Measurements from ENCODE around the gene PLXNA3. TPM values are rescaled to one million over a fixed set of nuclear protein-coding genes. Genes with fewer than 3 reads are reported as not detected.

The PLXNA3 gene
- total RNA-seq, 1 donor from 2014 or later, result 16.7 TPM

GRCh38 chrX:154517101-154517781, 59.2 kb downstream of the PLXNA3 start:
- no peaks in the 10 kb centered on the region for H3K27me3 ChIP-seq (ENCODE audit: control insufficient read depth, insufficient read depth, low read length)
- DNase-seq (ENCODE audit: low read depth), result no peak
- no peak overlapping the region for H3K4me3 ChIP-seq (ENCODE audit: low read depth, low read length)
- no peak for TF ChIP-seq CTCF (IDR thresholded peaks at IDR 0.05; ENCODE audit: insufficient read depth, low read length, poor library complexity, severe bottlenecking)
- no peaks in the 10 kb centered on the region for H3K36me3 ChIP-seq (ENCODE audit: control insufficient read depth, insufficient read depth, low read length)

DNA sequence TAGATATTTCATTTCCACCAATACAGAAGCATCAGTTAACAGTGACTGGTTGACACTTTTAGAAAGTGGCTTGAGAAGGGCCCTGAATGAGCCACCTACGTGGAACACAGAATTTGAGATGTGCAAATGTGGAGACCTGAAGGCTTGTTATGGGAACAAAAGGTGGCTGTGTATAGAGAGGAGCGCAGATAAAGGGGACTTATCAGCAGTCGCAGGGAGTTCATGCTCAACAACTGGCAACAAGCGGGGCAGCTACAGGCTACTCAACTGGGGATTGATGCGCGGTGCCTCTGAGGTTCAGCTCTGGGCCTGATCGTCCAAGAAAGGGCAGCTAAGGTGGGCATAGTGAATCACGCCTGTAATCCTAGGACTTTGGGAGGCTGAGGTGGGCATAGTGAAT, 61.3 kb downstream of the PLXNA3 start:
- Histone ChIP-seq H3K4me3 (ENCODE audit: low read depth, low read length) (no peak overlapping the region), H3K27me3 (ENCODE audit: control insufficient read depth, insufficient read depth, low read length) (no peaks in the 10 kb centered on the region), H3K36me3 (ENCODE audit: control insufficient read depth, insufficient read depth, low read length) (no peaks in the 10 kb centered on the region)
- no peak for TF ChIP-seq CTCF (IDR thresholded peaks at IDR 0.05; ENCODE audit: insufficient read depth, low read length, poor library complexity, severe bottlenecking)
- DNase-seq (ENCODE audit: low read depth), result no peak

DNA sequence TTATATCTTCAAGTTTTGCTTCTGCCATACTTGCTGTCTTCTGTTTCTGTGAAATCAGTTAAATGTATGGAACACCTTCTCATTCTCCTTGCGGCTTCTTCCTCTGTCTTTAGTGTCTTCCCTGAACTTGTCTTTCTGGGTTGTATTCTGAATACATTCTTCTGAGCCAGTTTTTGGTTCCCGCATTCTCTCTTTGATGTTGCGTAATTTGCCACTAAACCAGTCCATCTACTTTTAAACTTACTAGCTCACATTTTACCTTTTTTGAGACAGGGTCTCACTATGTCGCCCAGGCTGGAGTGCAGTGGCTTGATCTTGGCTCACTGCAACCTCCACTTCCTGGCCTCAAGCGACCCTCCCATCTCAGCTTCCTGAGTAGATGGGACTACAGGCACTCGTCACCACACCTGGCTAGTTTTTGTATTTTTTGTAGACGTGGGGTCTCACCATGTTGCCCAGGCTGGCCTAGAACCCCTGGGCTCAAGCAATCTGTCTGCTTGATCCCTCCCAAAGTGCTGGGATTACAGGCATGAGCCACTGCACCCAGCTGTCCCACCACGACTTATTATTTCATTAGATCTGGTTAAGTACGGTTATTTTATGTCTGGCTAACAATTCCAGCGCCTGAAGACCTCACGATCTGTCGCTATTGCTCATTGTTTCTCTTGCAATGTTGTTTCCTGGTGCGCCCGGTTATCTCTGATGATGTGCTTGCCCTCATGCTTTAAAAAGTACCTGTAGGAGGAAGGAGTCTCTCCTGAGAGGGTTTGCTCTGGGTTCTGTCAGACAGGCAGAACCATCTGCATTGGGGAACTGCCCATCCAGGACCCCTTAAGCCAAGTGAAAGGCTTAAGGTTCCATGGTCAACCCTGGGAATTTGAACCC, 67.8 kb downstream of the PLXNA3 start:
- no peak for DNase-seq (ENCODE audit: low read depth)
- Histone ChIP-seq H3K27me3 (ENCODE audit: control insufficient read depth, insufficient read depth, low read length) (no peaks in the 10 kb centered on the region), H3K4me3 (ENCODE audit: low read depth, low read length) (no peak overlapping the region), H3K36me3 (ENCODE audit: control insufficient read depth, insufficient read depth, low read length) (no peaks in the 10 kb centered on the region)
- no peak for TF ChIP-seq CTCF (IDR thresholded peaks at IDR 0.05; ENCODE audit: insufficient read depth, low read length, poor library complexity, severe bottlenecking)

DNA sequence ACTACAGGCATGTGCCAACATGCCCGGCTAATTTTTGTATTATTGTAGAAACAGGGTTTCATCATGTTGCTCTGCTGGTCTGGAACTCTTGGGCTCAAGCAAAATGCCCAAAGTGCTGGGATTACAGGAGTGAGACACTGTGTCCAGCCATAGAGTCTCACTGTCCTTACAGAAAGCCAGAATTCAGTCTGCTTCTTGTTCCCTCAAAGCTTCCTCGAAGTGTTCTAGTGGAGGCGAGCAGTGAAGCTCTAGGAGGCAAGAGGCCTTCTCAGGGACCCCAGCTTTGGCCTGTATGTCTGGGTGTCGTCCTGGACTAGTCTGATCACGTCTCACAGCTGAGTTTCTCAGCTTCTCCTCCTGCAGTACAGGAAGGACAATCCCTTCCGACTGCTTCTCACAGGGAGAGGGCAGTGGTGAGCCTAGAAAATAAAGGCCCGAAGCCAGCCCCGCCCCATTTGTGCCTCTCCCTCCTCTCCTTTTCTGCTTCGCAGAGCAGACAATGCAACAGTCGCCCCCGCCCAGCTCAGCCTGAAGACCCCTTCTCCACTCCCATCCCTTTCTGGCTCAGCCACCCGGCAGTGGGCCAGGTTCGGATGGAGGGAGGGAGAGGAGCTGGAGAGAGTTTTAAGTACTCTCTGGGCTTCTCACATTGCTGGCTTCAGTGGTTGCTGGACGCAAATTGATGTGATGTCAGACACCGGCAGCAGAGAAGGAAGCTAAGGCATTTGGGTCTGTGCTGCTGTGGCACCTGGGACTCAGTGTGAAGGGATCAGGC, 69.0 kb downstream of the PLXNA3 start:
- peak; percentile 55 for TF ChIP-seq CTCF (IDR thresholded peaks at IDR 0.05; ENCODE audit: insufficient read depth, low read length, poor library complexity, severe bottlenecking)
- Histone ChIP-seq H3K27me3 (ENCODE audit: control insufficient read depth, insufficient read depth, low read length) (no peaks in the 10 kb centered on the region), H3K4me3 (ENCODE audit: low read depth, low read length) (peak overlapping the region; percentile 19), H3K36me3 (ENCODE audit: control insufficient read depth, insufficient read depth, low read length) (no peaks in the 10 kb centered on the region)
- DNase-seq (ENCODE audit: low read depth), result peak; percentile 37

Other genes with a start within 250 kb of the PLXNA3 start
- gene OPN1MW2, start 238.5 kb upstream of the PLXNA3 start, total RNA-seq, result not detected in 2 replicates
- not detected in 2 replicates for gene OPN1MW3, start 200.7 kb upstream of the PLXNA3 start, total RNA-seq
- gene TEX28, start 163.2 kb upstream of the PLXNA3 start, total RNA-seq, result not detected in 2 replicates
- not detected in 2 replicates for gene TKTL1, start 162.5 kb upstream of the PLXNA3 start, total RNA-seq
- gene FLNA, start 83.6 kb upstream of the PLXNA3 start, total RNA-seq, result 2,357 and 2,761 TPM in 2 replicates
- 56.2 and 60.5 TPM in 2 replicates for gene EMD, start 79.0 kb upstream of the PLXNA3 start, total RNA-seq
- 8,307 and 11,298 TPM in 2 replicates for gene RPL10, start 59.9 kb upstream of the PLXNA3 start, total RNA-seq
- 15.5 and 16.6 TPM in 2 replicates for gene DNASE1L1, start 49.0 kb upstream of the PLXNA3 start, total RNA-seq
- 55.2 and 62.0 TPM in 2 replicates for gene TAFAZZIN, start 46.7 kb upstream of the PLXNA3 start, total RNA-seq
- gene ATP6AP1, start 29.6 kb upstream of the PLXNA3 start, total RNA-seq, result 70.0 and 78.3 TPM in 2 replicates
- 113 and 121 TPM in 2 replicates for gene GDI1, start 21.1 kb upstream of the PLXNA3 start, total RNA-seq
- gene FAM50A, start 14.1 kb upstream of the PLXNA3 start, total RNA-seq, result 79.1 and 80.0 TPM in 2 replicates
- 27.9 and 28.8 TPM in 2 replicates for gene LAGE3, start 21.0 kb downstream of the PLXNA3 start, total RNA-seq
- gene UBL4A, start 28.3 kb downstream of the PLXNA3 start, total RNA-seq, result 48.3 and 55.9 TPM in 2 replicates
- 20.3 and 37.9 TPM in 2 replicates for gene SLC10A3, start 32.3 kb downstream of the PLXNA3 start, total RNA-seq
- 30.3 and 32.3 TPM in 2 replicates for gene FAM3A, start 58.0 kb downstream of the PLXNA3 start, total RNA-seq
- 39.2 and 47.0 TPM in 2 replicates for gene G6PD, start 88.6 kb downstream of the PLXNA3 start, total RNA-seq
- 14.6 and 16.7 TPM in 2 replicates for gene IKBKG, start 89.3 kb downstream of the PLXNA3 start, total RNA-seq
- not detected in 2 replicates for gene CTAG1A, start 126.9 kb downstream of the PLXNA3 start, total RNA-seq
- gene CTAG1B, start 161.0 kb downstream of the PLXNA3 start, total RNA-seq, result not detected in 2 replicates
- gene CTAG2, start 195.3 kb downstream of the PLXNA3 start, total RNA-seq, result not detected in 2 replicates